NCI-H1417 treated with DMSO at 0.1 percent for 48 hours (cell line): ENCODE results near the gene BCAS2.
A peak's percentile ranks its signal among the peaks of the same experiment; 100 is the strongest.
"Not testable (repeated sequence)": the region's sequence is repeated elsewhere in the genome, so short reads cannot be mapped to it uniquely, and the experiment has no call there.

Source experiments
- DNase-seq: peaks from one replicate; lab custom pipeline; 2025; lab: John Stamatoyannopoulos, UW

BCAS2 gene

DNA sequence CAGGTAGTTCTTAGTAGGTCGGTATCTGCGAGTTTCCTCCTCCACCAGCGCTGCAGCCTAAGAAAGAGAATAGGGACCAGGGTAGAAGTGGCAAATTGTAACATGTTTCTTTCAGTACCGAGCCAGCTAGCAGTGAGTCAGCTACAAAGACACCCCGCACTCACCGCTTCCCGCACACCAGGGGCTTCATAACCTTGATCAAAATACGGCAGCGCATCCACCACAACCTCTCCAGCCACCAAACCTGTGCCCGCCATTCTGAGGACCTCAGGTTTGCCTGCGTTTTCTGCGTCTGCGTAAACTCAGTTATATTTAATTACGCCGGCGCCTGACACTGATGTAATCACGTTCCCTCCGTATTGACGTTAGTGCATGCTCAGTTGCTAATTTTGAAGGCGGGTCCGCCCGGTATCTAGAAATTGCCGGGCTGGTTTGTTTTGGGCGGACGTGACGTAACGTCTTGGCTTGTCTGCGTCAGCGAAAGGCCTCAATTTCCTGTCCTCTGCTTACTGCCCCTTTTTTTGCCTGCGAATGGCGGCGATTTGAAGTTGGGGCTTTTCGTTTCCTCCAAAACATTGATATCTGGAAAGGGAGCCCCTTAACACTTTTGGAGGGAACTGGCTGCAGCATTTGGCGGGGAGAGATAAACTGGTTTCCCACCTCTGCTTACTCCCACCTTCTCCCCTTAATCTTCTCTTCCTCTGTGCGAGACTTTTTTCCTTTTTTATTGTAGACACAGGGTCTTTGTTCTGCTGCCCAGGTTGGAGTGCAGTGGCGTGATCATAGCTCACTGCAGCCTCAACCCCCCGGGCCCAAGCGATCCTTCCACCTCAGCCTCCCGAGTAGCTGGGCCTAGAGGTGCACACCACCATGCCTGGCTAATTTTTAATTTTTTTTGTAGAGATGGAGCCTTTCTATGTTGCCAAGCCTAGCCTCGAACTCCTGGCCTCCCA lies at the start of gene BCAS2:
BCAS2 (minus strand) TSS at position 281 of the 953 bp plus-strand sequence; CDS start at position 257, 24 bp downstream.
- DNase-seq, result peak; percentile 91

DNA sequence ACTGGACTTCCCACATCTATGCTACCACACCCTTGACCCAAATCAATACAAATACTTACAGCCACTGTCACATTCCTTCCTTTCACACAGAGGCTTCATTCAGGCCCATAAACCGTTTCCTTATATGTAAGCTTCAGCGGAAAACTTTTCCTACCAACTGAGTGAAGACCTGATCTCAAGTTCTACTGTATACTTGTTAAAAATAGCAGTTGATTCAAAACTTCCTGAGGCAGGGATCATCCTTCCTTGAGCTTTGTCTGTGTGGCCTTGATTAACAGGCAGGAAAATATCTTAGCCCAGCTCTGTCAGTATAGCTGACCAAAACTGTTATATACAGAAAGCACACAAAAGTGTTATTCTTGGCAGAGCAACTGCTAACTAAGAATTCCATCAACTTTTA lies 45.7 kb upstream of the BCAS2 start:
- DNase-seq, result no peak

DNA sequence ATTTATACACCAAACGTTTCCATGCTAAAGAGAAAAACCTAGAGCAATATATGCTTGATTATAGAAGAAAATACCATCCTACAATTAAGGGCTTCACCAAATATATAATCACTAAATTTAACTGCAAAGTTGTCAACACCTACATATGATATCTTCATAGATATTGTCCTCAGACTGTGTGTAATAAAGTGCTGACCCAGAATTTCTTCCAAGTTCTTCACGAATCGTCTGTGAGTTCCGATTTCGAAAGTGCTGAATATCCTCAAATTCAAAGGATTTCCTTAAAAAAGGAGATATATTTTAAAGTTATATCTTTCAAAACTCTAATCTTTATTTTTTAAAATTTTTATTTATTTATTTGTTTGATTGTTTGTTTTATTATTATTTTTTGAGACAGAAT lies 41.9 kb upstream of the BCAS2 start:
- DNase-seq, result no peak

DNA sequence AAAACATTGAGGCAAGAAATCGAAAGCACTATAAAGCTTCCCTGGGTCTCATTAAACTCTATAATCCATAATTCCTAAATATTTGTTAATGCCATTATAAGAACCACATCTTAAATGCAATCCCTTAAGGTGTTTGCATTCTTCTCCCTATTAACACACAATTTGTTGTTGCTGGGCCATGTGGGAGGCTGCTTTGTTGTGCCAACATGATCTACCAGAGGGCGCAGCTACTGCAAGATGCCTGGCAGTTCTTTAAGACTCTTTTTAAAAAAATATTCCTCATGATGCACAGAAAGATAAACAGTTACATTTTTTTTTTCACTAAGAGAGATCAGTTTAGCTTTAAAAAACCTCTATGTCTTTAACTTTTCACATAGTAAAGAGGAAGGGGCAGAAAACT lies 39.0 kb upstream of the BCAS2 start:
- no peak for DNase-seq

DNA sequence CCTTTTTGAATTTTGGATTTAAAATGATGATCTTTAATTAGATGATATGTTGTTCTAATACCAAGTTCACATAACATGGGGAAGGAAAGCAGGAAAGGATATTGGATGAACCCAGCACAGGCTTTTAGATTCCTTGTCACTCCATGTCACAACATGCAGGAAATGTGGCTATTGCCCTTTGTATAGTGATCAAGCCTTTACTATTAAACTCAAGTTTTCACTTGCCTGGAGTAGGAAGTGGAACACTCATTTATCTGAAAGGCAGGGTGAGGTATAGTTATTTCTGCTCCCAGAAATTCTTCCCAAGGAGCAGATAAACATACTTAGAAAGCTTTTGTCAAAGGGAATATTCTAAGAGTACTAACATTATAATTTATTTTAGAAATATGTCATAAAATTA lies 37.2 kb upstream of the BCAS2 start:
- DNase-seq, result no peak

DNA sequence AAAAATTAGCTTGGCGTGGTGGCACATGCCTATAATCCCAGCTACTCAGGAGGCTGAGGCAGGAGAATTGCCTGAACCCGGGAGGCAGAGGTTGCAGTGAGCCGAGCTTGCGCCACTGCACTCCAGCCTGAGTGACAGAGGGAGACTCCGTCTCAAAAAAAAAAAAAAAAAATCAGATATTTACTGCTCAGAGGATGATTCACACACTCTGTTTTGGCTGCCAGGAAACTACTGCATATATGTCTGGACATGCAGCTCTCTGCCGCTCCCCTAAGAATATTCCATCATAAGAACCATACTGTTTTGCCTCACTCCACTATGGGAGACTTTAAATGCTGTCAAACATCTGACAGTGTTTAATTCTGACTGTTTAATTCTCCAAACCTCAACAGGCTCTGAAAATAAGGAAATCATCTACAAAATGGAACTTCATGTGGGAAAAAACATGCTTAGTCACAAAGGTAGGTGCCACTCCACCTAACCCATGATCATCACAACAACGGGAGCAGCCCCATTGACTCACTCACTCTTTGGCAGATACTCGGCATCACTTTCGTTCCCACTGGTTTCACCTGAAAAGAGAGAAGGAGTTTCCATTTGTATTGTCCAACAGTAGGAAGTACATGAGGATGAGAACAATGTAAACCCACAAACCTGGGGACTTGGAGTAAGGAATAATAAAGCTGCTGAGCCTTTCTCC lies 29.3 kb upstream of the BCAS2 start:
- no peak for DNase-seq

DNA sequence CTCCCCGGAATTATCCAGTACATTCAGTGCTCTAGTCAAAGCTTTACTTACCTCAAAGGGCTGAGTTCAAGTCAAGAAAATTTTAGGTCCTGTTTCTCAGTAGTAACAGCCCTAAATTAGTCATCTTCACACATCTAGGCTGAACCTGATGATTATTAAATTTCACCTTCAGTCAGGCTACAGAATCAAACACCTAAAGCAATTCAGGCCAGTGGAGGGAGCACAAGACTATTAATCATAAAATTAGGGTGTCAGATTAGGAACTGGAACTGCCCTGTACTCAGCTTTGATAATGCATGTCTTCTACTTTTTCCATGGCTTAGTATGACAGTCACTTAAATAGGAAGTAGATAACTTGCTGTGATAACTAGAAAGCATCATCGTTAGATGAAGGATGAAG lies 28.4 kb upstream of the BCAS2 start:
- no peak for DNase-seq

DNA sequence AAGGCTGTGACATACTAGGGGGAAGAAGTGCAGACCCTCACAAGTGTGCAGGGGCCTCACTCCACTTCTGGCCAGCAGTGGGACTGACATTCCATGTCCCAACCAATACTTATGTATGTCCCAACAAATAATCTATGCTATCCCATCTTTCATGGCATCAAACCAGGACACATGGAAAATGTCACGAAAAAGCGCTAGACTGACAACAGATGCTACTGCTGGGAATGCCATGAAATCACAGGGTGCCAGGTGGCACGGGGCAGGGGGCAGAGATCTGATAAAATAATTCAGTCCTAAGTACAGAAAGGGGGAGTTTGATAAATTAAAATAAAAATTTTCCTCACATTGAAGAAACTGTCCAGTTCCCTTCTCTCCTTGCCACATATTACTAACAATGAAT lies 27.6 kb upstream of the BCAS2 start:
- no peak for DNase-seq

DNA sequence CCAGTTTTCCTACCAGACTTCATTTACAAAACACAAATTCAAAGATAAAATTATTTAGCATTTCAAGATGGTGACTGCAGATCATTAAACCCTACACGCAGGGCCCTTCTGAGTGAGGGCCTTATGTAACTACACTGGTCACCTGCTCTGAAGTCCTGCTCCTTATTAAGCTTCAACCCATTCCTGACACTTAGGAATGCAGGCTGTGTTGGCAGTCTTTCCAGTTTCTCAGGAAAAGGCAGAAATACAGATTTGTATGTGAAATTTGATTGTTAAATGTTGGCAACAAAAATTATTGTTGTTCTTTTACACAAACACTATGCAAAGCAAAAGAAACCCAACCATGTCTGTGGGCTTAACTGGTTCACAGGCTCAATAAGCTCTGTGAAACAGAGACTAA lies 25.8 kb upstream of the BCAS2 start:
- DNase-seq, result no peak

DNA sequence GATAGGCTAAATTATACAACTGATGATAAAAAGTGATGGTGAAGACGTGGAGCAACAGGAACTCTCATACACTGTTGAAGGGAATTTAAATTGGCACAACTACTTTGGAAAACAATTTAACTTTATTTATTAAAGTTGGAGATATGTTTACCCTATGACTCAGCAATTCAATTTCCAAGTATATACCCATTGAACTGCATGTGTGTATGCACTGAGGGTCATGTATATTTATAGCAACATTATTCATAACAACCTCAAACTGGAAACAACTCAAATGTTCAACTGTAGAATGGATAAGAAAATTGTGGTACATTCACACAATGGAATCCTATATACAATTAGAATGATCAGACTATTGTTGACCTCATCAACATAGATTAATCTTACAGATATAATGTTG lies 16.5 kb upstream of the BCAS2 start:
- no peak for DNase-seq

DNA sequence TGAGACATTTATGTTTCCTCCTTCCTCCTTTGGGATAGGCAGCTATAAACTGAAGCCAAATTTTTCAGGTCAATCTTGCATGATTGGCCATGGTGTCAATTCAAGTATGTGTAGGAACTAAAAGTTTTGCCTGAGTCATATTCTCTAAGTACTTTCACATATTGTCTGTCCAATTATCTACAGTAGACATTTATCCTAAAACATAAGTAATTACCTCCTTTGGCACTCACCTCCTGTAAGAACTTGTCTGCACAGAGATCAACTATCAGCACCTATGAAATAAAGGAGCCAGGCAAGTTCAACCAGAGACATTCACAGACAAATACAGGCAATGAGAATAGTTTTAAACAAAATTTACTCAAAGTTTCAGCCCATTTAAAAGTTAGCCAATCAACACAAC lies 14.2 kb upstream of the BCAS2 start:
- no peak for DNase-seq

DNA sequence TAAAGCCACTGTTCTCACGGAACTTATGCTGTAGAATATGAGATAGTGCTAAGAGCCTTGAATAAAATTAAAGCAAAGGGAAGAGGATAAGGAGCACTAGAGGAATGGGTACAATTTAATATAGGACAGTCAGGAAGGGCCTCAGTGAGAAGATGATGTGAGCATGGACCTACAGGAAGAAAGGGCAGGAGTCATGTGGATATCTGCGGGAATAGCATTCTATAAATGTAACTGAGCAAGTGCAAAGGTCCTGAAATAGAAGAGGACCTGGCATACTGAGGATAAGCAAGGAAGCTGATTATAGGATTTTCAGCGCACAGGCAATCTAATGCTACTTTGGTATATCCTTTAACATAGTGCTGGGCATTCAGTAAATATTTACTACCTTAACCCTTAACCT lies 12.6 kb upstream of the BCAS2 start:
- DNase-seq, result no peak

DNA sequence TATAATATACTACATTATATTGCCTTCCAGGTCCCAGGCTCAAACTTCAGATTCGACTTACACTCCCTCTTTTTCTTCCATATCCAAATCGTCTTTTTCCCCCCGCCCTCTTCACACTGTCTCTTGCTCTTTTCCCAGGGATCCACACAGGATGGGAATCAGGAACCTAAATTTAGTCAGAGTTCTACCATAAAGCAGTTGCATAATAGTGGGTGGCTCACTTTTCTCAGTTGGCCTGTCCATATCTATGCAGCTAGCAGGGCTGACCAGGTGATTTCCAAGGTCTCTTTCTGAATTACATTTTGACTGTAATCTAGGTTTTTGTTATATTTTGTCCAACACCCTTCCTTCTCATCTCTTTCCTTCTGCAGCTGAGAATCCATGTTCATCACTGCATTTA lies 7.7 kb upstream of the BCAS2 start:
- no peak for DNase-seq

DNA sequence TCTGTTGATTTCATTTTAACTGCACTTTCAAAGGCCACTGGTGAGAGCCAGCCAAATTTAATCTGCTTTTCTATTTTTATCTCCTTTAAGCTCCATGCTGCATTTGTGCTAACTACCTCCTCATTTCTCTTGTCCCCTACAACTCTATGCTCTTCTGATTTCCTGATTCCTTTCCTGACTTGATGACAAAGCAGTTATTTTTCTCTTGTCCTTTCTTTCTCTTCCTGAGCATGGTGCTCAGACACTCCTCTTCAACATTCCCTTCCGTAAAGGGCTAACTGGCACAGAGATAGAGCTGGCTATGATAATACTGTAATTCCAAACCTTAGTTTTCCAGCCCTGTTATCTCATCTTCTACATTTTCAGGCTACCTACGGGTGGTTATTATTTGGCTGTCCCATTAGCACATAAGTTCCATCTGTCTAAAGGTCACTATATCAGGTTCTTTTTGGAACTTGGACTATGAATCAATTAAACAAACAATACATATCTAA lies 6.8 kb upstream of the BCAS2 start:
- no peak for DNase-seq

DNA sequence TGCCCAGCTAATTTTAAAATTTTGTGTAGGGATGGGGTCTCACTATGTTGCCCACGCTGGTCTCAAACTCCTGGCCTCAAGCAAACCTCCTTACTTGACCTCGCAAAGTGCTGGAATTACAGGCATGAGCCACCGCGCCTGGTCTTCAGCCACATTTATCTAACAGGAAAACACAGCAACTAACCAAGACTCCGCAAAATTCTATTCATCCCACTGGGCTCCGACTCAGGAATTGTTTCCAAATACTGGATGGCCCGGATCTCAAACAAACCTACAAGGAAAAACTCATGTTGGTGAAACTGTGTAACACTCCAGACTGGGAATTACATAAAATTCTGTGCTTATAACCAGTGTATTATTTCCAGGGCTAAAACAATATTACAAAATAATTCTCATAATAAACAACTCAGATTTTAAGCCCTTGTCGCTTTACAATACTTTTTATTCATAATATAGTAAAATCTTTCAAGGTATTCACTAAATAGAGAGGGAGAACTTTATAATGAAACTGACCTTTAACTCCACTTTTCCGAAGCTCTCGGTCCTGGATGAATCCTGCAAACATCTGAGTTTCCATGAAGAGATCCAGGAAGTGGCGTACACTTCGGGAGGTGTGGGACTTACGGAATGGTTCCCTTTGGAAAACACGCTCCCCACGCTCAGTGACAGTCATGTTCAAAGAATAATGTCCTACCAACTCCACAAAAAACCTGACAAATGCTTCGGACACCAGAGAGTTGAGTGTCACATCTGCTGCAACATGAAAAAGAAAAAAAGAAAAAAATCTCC lies 6.0 kb upstream of the BCAS2 start:
- DNase-seq, result no peak

DNA sequence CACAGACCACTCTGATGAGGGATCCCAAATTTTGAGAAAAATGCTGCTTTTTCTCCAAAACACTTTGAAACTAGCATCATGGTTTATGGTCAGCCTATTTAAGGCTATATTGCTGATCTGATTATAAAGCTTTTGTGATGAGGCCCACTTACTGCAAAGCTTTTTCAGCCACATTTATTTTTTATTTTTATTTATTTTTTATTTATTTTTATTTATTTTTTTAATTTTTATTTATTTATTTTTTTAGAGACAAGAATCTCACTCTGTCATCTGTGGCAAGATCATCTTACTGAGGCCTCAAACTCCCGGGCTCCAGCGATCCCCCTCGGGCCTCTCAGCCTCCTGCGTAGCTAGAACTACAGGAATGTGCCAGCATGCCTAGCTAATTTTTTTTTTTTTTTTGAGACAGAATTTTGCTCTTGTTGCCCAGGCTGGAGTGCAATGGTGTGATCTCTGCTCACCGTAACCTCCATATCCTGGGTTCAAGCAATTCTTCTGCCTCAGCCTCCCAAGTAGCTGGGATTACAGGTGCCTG lies 5.2 kb upstream of the BCAS2 start:
- no peak for DNase-seq

DNA sequence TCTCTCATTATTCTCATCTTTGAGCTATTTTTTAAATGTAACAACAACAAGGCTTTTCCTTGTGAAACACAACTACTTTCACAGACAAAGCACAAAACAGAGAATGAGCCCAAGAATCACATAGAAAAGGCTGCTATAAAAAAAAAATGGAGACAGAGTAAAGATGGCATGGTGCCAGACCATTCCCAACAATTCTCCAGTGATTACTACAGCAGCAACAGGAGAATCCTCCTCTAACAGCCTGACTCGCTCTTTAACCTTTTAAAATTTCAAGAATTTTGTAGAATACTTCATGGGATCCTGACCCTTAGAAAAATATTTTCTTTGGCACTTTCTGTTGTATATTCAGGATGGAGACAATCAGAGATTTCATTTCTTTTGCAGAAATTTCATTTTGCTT lies 3.8 kb upstream of the BCAS2 start:
- no peak for DNase-seq

DNA sequence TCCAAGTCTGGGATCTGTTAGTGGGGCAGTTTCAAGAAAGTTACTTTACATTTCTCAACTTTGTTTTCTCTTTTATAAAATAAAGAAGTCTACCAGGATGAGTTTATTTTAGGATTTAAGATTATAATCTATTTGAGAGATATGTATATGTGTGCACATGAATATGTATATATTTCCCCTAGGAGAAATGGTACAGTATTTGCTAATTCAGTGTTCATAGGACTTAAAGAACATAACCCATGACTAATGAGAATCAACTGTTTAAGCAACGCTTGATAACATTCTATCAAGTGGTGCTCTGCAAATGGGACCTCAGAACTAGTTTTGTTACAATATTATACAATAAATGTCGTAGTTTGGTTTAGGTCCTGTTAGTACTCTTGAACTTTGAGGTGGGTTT lies 7.0 kb downstream of the BCAS2 start:
- DNase-seq, result no peak

DNA sequence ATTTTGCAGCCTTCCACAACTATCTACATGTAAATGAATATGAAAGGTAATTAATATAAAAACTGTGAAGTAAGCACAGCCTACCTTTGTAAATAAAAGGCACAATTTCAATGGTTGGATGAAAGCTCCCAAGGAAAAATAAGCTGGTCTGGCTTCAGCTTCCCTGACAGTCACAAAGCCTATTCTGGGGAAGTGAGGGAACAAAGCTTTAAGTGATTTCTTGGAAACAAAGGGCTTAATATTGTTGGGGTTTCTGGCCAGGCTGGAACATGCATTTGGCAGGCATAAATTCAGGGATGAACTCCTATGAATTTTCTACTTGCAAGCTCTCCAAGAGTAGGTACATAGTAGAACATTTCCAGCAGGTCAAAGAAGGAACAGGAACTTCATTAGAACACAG lies 17.3 kb downstream of the BCAS2 start:
- DNase-seq, result no peak

DNA sequence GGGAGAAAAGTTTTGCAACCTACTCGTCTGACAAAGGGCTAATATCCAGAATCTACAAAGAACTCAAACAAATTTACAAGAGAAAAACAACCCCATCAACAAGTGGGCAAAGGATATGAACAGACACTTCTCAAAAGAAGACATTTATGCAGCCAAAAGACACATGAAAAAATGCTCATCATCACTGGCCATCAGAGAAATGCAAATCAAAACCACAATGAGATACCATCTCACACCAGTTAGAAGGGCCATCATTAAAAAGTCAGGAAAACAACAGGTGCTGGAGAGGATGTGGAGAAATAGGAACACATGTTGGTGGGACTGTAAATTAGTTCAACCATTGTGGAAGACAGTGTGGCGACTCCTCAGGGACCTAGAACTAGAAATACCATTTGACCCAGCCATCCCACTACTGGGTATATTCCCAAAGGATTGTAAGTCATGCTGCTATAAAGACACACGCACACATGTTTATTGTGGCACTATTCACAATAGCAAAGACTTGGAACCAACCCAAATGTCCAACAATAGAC lies 18.4 kb downstream of the BCAS2 start:
- DNase-seq, result not testable (repeated sequence)

DNA sequence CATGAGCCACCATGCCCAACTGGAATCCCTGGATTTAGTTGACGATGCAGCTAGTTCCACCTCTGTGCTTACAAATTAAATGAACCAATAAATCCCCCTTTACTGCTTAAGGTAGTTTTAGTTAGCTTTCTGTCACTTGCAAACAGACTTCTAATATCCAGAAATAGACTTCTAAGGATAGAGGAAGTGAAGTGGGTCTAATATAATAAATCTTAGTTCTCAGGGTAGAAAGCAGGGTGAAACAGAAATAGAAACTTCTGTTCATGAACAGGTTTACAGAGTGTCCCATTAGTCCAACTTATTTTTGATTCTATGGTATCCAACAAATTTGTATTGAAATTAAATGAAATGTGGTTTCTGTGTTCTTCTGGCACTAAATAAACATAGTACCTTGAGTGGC lies 20.1 kb downstream of the BCAS2 start:
- DNase-seq, result no peak

DNA sequence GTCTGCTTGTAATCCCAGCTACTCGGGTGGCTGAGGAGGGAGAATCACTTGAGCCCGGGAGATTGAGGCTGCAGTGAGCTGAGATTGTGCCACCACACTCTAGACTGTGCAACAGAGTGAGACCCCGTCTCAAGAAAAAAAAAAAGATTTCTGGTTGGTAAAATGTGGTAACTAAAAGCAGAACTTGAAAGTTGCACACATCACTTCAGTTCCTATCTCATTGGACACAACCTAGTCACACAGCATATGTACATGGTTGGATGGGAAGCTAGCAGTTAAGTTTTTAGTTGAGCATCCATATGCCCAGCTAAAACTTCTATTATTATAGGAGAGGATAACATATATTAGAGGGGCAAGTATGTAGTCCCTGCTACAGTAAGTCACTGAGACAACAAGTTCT lies 22.1 kb downstream of the BCAS2 start:
- DNase-seq, result no peak
